Vagina (tissue), 2 donors: ENCODE results near the gene CSTPP1. TPM values are rescaled to one million over a fixed set of nuclear protein-coding genes. Genes with fewer than 3 reads are reported as not detected.
"Not testable (repeated sequence)": the region's sequence is repeated elsewhere in the genome, so short reads cannot be mapped to it uniquely, and the experiment has no call there.

Experiments
- DNase-seq, 2 donors: peaks; one replicate each; pipeline ENCODE4 v3.0.0-alpha.2; 2017; ENCODE audit errors: extremely low spot score in 2 of 2
- H3K27ac ChIP-seq: fragments of 200-600 bp; sonication (generic); one replicate; pipeline ENCODE4 v1.5.1; 2019
- H3K27me3 ChIP-seq: fragments of 200-600 bp; sonication (generic); one replicate; pipeline ENCODE4 v1.5.1; 2019
- H3K36me3 ChIP-seq, 2 donors: fragments of 200-600 bp; sonication (generic); one replicate each; pipeline ENCODE4 v1.5.1; 2017 to 2019
- H3K4me1 ChIP-seq: fragments of 200-600 bp; sonication (generic); one replicate; pipeline ENCODE4 v1.5.1; 2019
- H3K4me3 ChIP-seq, 2 donors: fragments of 200-600 bp; sonication (generic); 1 replicate in 1 of 2; 2 replicates in 1 of 2; pipeline ENCODE4 v1.5.1; 2016 to 2019
- H3K9me3 ChIP-seq: fragments of 200-600 bp; sonication (generic); one replicate; pipeline ENCODE4 v1.5.1; 2019
- CTCF ChIP-seq, 3 experiments: fragments of 450-650 bp in 2 of 3; fragments of 200-600 bp in 1 of 3; sonication (generic) in 1 of 3; IDR thresholded peaks; one replicate each; pipeline ENCODE4 v1.5.1; 2017 to 2019; ENCODE audit warnings: antibody characterized with exemption in 3 of 3, mild to moderate bottlenecking in 2 of 3, moderate library complexity in 2 of 3
- POLR2A ChIP-seq, 2 donors: fragments of 450-650 bp; IDR thresholded peaks; one replicate each; pipeline ENCODE4 v1.6.1; 2017; ENCODE audit warnings: antibody characterized with exemption in 2 of 2, mild to moderate bottlenecking in 2 of 2, moderate library complexity in 2 of 2
- POLR2AphosphoS5 ChIP-seq, 2 donors: sonication (generic); formaldehyde crosslinking; IDR thresholded peaks; one replicate each; pipeline ENCODE4 v1.9.0; 2017; ENCODE audit warnings: antibody characterized with exemption in 2 of 2, mild to moderate bottlenecking in 2 of 2, low read depth in 1 of 2; ENCODE audit not compliant: insufficient read depth in 1 of 2
- intact Hi-C: fragments of 100-400 bp; cut with DNase I; formaldehyde crosslinking; loops from one replicate; pipeline ENCODE4 v1.15.1; 2023
- total RNA-seq: library from RNA; depleted of rRNA; stranded (reverse); fragments of >200 nt; gene quantifications from one replicate; pipeline ENCODE4 v1.2.3, GENCODE V29; 2016

CSTPP1 gene
- total RNA-seq, 1 donor from 2014 or later: 30.7 TPM

DNA sequence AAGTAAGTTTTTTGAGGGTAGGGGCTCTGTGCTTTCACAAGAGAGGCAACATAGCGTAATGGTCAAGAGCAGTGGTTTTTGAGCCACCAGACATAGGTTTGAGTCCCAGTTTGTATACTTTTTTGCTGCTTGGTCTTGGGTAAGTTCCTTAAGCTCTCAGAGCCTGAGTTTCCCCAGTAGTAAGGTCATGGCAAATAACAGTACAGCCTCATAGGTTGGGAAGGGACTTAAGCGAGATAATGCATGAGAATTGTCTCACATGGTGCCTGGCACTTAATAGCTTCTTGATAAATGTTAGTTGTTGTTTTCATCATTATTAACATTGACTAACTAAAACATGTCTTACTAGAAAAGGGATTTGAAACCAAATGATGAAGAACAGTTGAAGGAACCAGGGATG lies 157.0 kb downstream of the CSTPP1 start:
- Histone ChIP-seq H3K27me3 (no peaks in the 10 kb centered on the region), H3K4me3 (no peak overlapping the region), H3K27ac (no peak overlapping the region), H3K36me3 (no peaks in the 10 kb centered on the region), H3K4me1 (no peaks in the 10 kb centered on the region), H3K9me3 (no peaks in the 10 kb centered on the region)
- DNase-seq: no peak
- intact Hi-C loops: no loop called here
- no peak for TF ChIP-seq POLR2A (IDR thresholded peaks at IDR 0.05)
- TF ChIP-seq CTCF (IDR thresholded peaks at IDR 0.05): no peak
- TF ChIP-seq POLR2AphosphoS5 (IDR thresholded peaks at IDR 0.05; ENCODE audit: insufficient read depth in 1 of 2, low read depth in 1 of 2): no peak

GRCh38 chr11:47096871-47097270 lies 160.3 kb downstream of the CSTPP1 start:
- H3K36me3 ChIP-seq, H3K4me1 ChIP-seq, intact Hi-C loops, H3K9me3 ChIP-seq, H3K27ac ChIP-seq, H3K27me3 ChIP-seq, H3K4me3 ChIP-seq, DNase-seq: not testable (repeated sequence)

DNA sequence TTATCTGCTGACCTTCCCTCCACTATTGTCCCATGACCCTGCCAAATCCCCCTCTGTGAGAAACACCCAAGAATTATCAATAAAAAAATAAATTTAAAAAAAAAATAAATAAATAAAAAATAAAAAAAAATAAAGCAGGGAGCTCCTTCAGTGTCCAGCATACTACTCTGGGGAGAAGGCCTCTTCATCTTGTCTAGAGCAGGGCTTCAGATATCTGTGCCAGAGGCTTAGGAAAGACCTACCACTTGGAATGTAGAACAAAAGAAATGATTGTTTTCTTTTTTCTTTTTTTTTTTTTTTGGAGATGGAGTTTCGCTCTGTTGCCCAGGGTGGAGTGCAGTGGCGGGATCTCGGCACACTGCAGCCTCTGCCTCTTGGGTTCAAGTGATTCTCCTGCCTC lies 161.7 kb downstream of the CSTPP1 start:
- H3K9me3 ChIP-seq, DNase-seq, H3K4me1 ChIP-seq, H3K27me3 ChIP-seq, intact Hi-C loops, H3K36me3 ChIP-seq, H3K27ac ChIP-seq, H3K4me3 ChIP-seq: not testable (repeated sequence)

DNA sequence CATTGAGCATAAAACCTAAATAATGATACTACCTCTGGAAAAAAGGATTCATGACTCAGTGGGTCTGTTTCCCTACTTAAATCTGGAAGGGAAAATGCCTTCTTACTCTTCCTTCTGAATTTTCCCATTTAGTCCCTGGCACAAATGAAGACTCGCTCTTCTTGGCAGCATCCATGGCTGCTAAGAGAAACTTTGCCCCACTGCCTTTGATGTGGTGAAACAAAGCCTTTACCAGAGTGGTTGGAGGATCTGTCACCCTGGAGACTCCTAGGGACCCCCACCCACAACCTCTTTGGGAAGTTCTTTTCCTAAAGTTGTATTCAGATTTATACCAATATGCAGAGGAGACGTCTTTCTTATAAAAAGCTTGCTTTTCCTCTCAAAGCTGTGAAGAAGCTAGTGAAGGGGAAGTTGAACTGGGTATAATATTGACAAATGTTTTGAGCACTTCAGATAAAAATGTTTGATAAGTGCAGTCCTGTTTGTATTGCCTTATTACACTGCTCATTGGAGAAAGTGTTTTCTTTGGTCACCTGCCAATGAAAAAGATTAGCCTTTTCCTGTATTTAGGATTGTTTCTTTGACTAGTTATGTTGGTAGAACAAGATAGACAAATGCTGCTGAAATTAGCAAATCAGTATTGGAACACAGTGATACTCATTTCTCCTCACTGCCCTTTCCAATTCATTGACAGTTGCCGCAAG lies 162.8 kb downstream of the CSTPP1 start:
- no peak overlapping the region for H3K4me3 ChIP-seq
- intact Hi-C loops: no loop called here
- TF ChIP-seq CTCF (IDR thresholded peaks at IDR 0.05): no peak
- TF ChIP-seq POLR2A (IDR thresholded peaks at IDR 0.05): no peak
- no peaks in the 10 kb centered on the region for H3K9me3 ChIP-seq
- H3K4me1 ChIP-seq: no peaks in the 10 kb centered on the region
- no peaks in the 10 kb centered on the region for H3K36me3 ChIP-seq
- no peak for DNase-seq
- H3K27me3 ChIP-seq: no peaks in the 10 kb centered on the region
- no peak overlapping the region for H3K27ac ChIP-seq

- no peak overlapping the region for H3K27ac ChIP-seq
- H3K27me3 ChIP-seq: no peaks in the 10 kb centered on the region
- no peak overlapping the region for H3K4me3 ChIP-seq
- H3K36me3 ChIP-seq: no peaks in the 10 kb centered on the region
- intact Hi-C loops: no loop called here
- no peaks in the 10 kb centered on the region for H3K4me1 ChIP-seq
- DNase-seq: no peak
- TF ChIP-seq POLR2A (IDR thresholded peaks at IDR 0.05) (no peak), CTCF (IDR thresholded peaks at IDR 0.05) (no peak), POLR2AphosphoS5 (IDR thresholded peaks at IDR 0.05; ENCODE audit: insufficient read depth in 1 of 2, low read depth in 1 of 2) (no peak)
- no peaks in the 10 kb centered on the region for H3K9me3 ChIP-seq
Observed at GRCh38 chr11:47099918-47100315, 163.4 kb downstream of the CSTPP1 start.

- H3K4me1 ChIP-seq: no peaks in the 10 kb centered on the region
- H3K27me3 ChIP-seq: no peaks in the 10 kb centered on the region
- DNase-seq: no peak
- no peaks in the 10 kb centered on the region for H3K9me3 ChIP-seq
- H3K36me3 ChIP-seq: no peaks in the 10 kb centered on the region
- no peak overlapping the region for H3K27ac ChIP-seq
- intact Hi-C loops: no loop called here
- H3K4me3 ChIP-seq: no peak overlapping the region
- TF ChIP-seq CTCF (IDR thresholded peaks at IDR 0.05) (no peak), POLR2A (IDR thresholded peaks at IDR 0.05) (no peak), POLR2AphosphoS5 (IDR thresholded peaks at IDR 0.05; ENCODE audit: insufficient read depth in 1 of 2, low read depth in 1 of 2) (no peak)
Observed at GRCh38 chr11:47101406-47101805, 164.8 kb downstream of the CSTPP1 start.
